CD4-positive, alpha-beta T cell treated with Interleukin-17A for 1 hour (primary cell): ENCODE results near the gene CEBPG.

Source experiments
- DNase-seq: peaks from one replicate; pipeline ENCODE4 v3.0.0-alpha.2; 2020

Gene CEBPG

DNA sequence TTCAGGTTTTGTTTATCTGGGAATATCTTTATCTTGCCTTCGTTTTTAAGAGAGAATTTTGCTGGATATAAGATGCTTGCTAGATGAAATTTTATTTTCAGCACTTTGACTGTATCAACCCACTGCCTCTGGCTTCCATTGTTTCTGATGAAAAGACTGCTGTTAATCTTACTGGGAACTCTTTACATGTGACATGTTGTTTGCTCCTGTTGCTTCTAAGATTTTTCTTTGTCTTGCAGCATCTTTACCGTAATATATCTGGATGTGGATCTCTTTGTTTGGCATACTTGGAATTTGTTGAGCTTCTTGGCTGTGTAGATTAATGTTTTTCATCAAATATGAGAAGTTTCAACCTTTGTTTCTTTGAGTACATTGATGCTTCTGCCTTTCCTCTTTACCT is 18.0 kb upstream of the CEBPG start:
- no peak for DNase-seq

- no peak for DNase-seq
Observed at GRCh38 chr19:33357556-33357955, 16.0 kb upstream of the CEBPG start.

DNA sequence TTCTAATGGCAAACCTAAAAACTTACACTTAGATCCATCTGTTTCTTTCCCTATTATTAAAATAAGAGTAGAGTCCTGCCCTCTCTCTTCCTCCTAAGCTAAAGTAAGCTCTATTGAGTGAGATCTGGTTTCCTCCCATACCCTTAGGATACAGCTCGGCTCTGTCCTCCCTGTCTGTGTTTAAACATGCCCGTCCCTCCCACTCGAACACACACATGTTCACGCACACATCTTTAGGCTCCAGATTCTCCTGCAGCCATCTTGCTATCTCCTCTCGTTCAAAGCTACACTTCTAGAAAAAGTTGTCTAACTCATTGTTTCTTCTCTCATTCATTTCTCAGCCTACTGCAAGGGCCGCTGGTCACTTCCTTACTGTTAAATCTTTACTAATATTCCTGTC is 15.1 kb upstream of the CEBPG start:
- DNase-seq = no peak

- no peak for DNase-seq
Observed at GRCh38 chr19:33359581-33359980, 13.9 kb upstream of the CEBPG start.

- DNase-seq = no peak
Observed at GRCh38 chr19:33362508-33363228, 10.8 kb upstream of the CEBPG start.

DNA sequence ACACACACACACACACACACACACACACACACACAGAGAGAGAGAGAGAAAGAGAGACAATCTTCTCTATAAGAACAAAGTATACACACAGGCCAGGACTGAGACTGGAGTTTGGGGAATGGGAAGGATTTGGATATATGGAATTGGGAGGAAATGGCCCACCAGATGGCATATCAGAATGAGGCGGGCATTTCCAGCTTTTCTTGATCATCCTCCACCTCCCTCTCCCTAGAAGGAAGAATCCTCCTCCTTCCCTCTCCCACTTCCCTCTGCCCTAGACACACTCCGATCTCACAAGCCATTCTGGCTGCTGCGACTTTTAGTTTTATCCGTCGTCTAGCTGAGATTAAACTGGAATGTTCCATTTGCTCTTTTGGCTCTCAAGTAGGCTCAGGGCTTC is 10.0 kb upstream of the CEBPG start:
- DNase-seq = no peak

DNA sequence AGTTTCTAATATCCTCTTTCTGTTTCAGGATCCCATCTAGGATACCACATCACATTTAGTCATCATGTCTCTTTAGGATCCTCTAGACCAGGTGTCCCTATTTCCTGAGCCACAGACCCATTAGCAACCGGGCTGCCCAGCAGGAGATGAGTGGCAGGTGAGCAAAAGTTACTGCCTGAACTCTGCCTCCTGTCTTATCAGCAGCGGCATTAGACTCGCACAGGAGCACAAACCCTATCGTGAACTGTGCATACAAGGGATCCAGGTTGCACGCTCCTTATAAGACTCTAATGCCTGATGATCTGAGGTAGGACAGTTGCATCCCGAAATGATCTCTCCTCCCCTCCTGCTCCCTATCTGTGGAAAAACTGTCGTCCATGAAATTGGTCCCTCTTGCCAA is 7.8 kb upstream of the CEBPG start:
- no peak for DNase-seq

DNA sequence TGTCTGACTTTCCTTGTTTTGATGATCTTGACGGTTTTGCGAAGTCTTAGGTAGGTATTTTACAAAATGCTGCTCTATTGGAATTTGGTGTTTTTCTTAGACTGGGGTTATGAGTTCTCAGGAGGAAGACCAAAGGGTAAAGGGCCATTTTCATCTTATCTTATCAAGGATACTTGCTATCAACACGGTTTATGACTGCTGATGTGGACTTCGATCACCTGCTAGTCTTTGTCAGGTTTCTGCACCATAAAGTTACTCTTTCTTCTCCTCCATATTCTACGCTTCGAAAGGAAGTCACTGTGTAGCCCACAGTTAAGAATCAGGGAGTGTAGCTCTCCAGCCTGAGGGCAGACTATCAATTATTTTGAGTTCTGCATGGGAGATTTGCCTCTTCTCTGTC is 7.4 kb upstream of the CEBPG start:
- DNase-seq = no peak

GRCh38 chr19:33366897-33367296 is 6.6 kb upstream of the CEBPG start:
- no peak for DNase-seq

DNA sequence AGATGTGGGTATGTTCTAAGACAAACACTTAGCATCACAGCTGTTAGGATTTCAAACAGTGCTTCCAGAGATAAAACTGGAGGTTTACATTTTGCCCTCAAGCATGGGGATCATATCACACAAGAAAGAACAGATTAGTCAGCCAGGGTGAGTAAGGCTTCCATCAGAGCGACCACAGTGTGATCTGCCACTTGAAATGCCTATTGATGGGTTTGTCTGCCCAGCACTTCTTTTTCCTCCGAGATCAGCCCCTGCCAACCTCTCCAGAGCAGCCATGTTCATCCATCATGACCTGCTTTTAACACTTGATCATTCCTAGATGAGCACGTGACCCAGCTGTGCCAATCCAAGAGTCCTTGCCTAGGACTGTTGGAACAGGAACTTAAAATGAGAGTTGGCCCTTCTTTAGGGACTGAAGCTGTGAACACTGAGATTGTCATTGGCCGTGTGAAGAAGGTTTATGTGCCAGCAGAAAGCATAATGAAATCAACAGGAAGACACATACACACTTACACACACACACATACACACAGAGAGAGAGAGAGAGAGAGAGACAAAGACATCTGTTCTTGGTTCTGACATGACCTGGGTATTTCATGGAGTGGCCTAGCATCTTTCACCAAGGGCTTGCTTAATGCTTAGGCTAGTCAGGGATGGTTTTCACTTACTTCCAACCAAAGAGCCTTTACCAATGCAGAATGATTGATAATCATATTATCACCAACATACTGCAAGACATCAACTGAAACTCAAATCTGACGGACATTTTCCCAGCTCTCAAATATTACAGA is 5.2 kb upstream of the CEBPG start:
- no peak for DNase-seq

GRCh38 chr19:33370783-33371182 is 2.7 kb upstream of the CEBPG start:
- DNase-seq = no peak

DNA sequence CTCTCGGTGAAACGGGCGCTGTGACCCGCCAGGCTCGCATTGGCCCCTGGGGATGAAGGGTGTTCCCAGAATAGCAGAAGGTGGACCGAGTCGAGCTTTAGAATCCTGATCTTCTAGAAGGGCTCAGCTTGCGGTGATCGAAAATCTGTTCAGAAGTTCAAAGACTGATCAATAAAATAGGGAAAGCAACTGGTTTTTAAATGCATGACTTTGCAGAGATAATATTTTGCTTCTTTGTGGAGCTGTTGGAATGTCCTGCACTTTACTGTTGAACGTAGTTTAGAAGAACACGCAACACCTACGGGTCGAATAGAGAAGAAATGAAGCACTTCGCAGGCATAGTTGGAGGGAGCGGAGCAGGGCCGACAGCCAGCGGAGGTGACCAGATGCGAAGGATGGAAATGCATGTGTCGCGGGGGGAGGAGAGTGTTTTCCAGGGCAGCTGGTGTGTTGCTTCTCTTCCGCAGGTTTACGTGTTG is 766 bp downstream of the CEBPG start:
- DNase-seq = peak; percentile 13

DNA sequence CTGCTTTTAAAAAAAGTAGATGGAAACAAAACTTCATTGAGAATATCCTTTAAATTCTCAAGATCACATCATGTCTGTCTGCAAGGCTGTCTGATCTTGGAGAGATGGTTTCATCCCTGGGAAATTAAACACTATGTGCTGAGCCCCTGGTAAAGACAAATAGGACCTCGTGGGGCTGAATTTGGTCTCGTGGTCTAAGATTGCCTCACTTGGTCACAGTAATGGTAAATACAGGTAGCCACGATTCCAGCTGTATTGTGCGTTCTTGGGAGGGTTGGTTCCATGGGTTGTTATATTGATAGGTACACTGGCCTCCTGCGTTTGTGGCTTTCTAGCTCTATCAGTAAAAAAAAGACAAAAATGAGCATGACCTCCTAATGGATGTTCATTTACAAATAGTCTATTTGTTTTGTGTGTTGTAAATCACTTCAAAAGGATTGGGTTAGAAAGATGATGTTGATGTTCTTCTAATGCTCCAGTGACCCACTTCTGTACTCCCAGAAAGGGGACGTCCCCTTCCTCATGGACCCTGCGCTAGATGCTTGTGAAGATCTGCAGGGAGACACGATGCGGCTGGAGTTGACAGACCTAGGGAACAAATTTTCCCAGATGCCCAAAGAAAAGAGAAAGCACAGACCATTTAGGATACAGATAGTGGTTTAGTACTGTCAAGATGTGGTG is 1.8 kb downstream of the CEBPG start:
- no peak for DNase-seq

DNA sequence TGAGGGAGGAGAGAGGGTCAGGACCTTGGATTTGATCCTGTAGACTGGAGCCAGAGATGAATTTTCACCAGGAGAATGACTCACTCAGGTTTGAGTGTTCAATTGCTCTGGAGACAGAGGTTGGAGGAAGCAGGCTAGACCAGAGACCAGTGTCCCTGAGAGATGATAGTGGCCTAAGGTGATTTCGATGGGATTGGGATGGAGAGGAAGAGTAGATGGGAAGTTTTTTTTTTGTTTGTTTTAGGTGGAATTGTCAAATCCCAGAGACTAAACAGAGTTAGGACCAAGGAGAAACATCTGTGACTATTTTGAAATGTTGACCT is 2.3 kb downstream of the CEBPG start:
- DNase-seq = no peak

GRCh38 chr19:33376423-33376822 is 2.9 kb downstream of the CEBPG start:
- no peak for DNase-seq

GRCh38 chr19:33376941-33377557 is 3.5 kb downstream of the CEBPG start:
- DNase-seq = no peak

DNA sequence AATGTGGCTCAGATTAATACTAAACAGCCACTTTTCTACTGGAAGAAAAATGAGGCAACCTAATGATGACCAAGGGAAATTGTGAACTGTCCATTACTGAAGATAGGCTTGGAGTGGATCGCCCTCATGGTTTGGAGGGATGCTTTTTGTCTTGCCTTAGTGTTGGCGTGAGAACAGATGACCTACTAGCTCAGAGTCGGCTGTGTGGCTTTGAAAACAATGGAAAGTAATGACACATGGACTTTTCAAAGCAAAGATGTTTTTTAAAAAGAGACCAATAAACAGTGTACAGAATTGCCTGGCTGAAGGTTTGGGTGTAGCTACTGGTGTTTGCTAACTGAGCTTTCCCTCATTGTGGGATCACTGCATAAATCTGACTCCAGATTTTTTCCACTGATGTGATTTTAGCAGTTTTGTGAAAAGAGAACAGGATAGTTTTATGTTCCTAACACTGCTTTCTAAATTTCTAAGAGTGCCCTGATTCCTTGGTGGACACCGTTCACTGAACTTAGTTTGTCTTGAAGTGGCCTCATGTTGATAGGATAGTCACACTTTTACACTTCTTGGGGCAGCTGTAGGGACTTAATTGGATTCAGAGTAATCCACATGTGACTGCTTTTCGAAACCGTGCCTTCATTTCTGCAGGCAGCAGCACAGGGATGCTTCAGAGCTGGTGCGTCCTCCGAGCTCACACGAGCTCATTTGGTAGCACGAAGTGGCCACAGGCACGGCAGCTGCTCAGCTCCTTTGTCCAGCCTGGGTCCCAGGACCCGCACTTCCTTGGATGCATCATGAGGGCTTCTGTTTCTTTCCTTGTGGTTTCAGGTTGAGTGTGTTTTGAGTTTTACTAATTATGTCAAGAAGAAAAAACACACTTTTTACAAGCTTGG is 4.3 kb downstream of the CEBPG start:
- DNase-seq = no peak

DNA sequence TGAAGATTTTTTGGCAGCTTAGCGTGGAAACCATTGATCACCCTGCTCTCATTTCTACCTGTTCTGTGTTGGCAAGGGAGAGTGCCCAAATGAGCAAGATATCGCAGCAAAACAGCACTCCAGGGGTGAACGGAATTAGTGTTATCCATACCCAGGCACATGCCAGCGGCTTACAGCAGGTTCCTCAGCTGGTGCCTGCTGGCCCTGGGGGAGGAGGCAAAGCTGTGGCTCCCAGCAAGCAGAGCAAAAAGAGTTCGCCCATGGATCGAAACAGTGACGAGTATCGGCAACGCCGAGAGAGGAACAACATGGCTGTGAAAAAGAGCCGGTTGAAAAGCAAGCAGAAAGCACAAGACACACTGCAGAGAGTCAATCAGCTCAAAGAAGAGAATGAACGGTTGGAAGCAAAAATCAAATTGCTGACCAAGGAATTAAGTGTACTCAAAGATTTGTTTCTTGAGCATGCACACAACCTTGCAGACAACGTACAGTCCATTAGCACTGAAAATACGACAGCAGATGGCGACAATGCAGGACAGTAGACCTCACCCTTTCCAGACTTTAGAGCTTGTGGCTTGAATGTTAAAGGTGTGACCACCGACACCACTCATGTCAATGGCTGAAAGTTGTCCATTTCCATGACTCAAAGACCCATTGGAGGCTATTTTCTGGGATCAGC is 5.8 kb downstream of the CEBPG start:
- DNase-seq = no peak

DNA sequence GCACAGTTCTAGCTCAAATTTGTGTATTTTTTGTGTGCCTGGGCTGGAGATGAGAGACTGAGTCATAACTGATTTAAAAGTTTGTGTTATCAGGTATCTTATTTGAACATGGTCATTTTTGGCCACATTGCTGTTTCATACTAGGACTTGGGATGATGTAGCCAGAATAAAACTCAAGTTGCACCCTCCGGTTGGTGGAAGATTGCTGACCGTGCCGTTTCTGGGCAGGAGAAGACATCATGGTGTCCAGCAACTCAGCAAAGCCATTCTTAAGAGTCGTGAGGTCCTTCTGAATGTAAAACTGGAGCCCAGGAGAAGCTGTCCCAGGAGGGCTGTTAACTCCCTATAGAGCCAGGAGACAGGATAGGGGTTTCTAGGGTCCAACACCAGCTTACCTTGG is 7.6 kb downstream of the CEBPG start:
- no peak for DNase-seq

DNA sequence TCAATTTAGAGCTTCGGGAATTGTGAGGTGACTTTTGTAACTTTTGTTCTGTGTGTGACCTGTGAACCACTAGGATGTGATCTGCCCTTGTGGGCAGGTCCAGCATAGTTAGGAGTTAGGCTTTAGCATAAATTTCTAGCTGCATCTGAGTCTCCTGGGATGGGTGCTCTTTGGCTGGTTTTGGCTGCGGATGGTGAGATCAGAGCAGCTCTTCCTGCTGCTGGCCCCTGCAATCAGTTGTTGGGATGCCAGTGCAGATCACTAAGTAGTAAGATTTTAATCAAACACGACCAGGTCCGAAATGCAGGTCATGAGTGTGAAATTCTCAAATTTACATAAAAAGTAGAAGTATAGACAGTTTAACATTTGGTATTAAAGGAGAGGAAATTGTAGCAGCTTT is 8.5 kb downstream of the CEBPG start:
- no peak for DNase-seq

DNA sequence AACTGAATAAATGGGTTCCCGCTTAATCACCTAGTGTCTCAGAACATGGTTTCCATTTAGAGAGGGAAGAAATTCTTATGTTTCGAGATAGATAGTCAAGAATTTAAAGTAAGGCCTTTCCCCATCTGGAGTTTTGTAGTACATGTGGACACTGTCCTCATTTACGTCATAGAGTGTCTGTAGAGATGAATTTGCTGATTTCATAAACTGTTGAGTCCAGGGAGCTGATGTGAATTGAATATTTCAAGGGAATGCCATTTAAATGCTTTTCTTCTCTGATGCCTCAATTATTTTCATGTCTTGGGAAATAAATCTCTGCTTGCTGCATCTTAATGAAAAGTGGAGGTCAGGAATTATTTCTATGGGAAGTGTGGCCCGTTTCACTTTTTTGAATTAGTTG is 9.5 kb downstream of the CEBPG start:
- no peak for DNase-seq

- DNase-seq = no peak
Observed at GRCh38 chr19:33383720-33384292, 10.3 kb downstream of the CEBPG start.
